ENCODE data around the gene OR2F2. TPM values are rescaled to one million over a fixed set of nuclear protein-coding genes. Genes with fewer than 3 reads are reported as not detected.

Gene OR2F2
- total and polyA plus RNA-seq, 11 donors = not detected

GRCh38 chr7:143898810-143899209, 36.2 kb upstream of the OR2F2 start:
- H3K4me1 ChIP-seq = peaks cover 0 to 31% (median 18%) of the 10 kb centered on the region in 12 donors
- 98 to 100% (median 100%) methylated on average over 1 of the region's 1 CpG for WGBS, 4 donors
- ATAC-seq (no peak), DNase-seq (no peak)
- no peaks in the 10 kb centered on the region for H3K27me3 ChIP-seq
- intact Hi-C loops (cut with DNase I) = no loop called here
- TF ChIP-seq CTCF (IDR thresholded peaks at IDR 0.05) (no peak), POLR2A (IDR thresholded peaks at IDR 0.05) (no peak)
- no peak overlapping the region for H3K27ac ChIP-seq
- no peak overlapping the region for H3K4me3 ChIP-seq
- H3K36me3 ChIP-seq = no peaks in the 10 kb centered on the region
- H3K9me3 ChIP-seq = peaks cover 0 to 6% (median 0%) of the 10 kb centered on the region in 12 donors

- Histone ChIP-seq H3K9me3 (peaks cover 0 to 6% (median 0%) of the 10 kb centered on the region in 12 donors), H3K4me3 (peak overlapping the region in 9 of 12 donors; percentile 73 to 99 (median 92)), H3K4me1 (peaks cover 0 to 43% (median 22%) of the 10 kb centered on the region in 12 donors), H3K27me3 (no peaks in the 10 kb centered on the region), H3K27ac (peak overlapping the region in 8 of 12 donors; percentile 6 to 96 (median 62)), H3K36me3 (no peaks in the 10 kb centered on the region)
- 54 to 64% (median 60%) methylated on average over 5 of the region's 5 CpGs for WGBS, 4 donors
- DNase-seq = no peak
- intact Hi-C loops (cut with DNase I) = loop anchor here in 4 of 10 donors (2.0 to 10.0 kb wide), 4 partner anchors 17 to 515 kb away; partner anchors contain the start of gene ZYX (in 1 of the 4)
- no peak for ATAC-seq
- TF ChIP-seq CTCF (IDR thresholded peaks at IDR 0.05) (no peak), POLR2A (IDR thresholded peaks at IDR 0.05) (no peak)
These were observed 34.7 kb upstream of the OR2F2 start for GRCh38 chr7:143900230-143900766.

GRCh38 chr7:143901332-143901667, 33.7 kb upstream of the OR2F2 start:
- Histone ChIP-seq H3K4me3 (peak overlapping the region; percentile 62 to 99 (median 89)), H3K27me3 (no peaks in the 10 kb centered on the region), H3K27ac (peak overlapping the region; percentile 86 to 98 (median 96)), H3K9me3 (peaks cover 0 to 6% (median 0%) of the 10 kb centered on the region in 12 donors), H3K4me1 (peaks cover 0 to 43% (median 24%) of the 10 kb centered on the region in 12 donors), H3K36me3 (no peaks in the 10 kb centered on the region)
- TF ChIP-seq CTCF (IDR thresholded peaks at IDR 0.05) (no peak), POLR2A (IDR thresholded peaks at IDR 0.05) (no peak)
- WGBS, 4 donors = 0 to 1% (median 0%) methylated on average over 7 to 14 of the region's 14 CpGs
- intact Hi-C loops (cut with DNase I) = loop anchor here in 4 of 10 donors (2.0 to 10.0 kb wide), 4 partner anchors 18 to 516 kb away; partner anchors contain the start of gene ZYX (in 1 of the 4)
- ATAC-seq = peak; percentile 15 to 57 (median 38)
- DNase-seq = peak; percentile 43 to 72 (median 55)

GRCh38 chr7:143901668-143902331, 33.2 kb upstream of the OR2F2 start, which contains the start of gene TCAF1:
Gene TCAF1, minus strand, starts transcription at chr7:143902176. Its CDS starts 25,568 bp downstream, at chr7:143876608.
- peak; percentile 97 to 98 (median 97) for DNase-seq
- H3K9me3 ChIP-seq = peaks cover 0 to 6% (median 0%) of the 10 kb centered on the region in 12 donors
- peak; percentile 97 to 99 (median 99) for ATAC-seq
- 0 to 1% (median 0%) methylated on average over 21 to 50 of the region's 50 CpGs for WGBS, 4 donors
- peak within 1 kb of the TSS; percentile 62 to 99 (median 89) for H3K4me3 ChIP-seq
- peak within 1 kb of the TSS; percentile 86 to 98 (median 96) for H3K27ac ChIP-seq
- no peaks in the 10 kb centered on the region for H3K27me3 ChIP-seq
- H3K36me3 ChIP-seq = no peaks in the 10 kb centered on the region
- H3K4me1 ChIP-seq = peaks cover 0 to 41% (median 22%) of the 10 kb centered on the region in 12 donors
- TF ChIP-seq CTCF (IDR thresholded peaks at IDR 0.05) = peak in 8 of 12 donors; percentile 17 to 50 (median 36)
- TF ChIP-seq POLR2A (IDR thresholded peaks at IDR 0.05) = peak in 1 of 2 donors; percentile 81
- intact Hi-C loops (cut with DNase I) = loop anchor here in 4 of 10 donors (1.0 to 10.0 kb wide), 5 partner anchors 19 to 517 kb away; partner anchors contain the start of gene ZYX (in 1 of the 4)

All from heart left ventricle (tissue), 16 donors.